HG03280 (cell line): ENCODE data around the gene LPCAT3.
A peak's percentile ranks its signal among the peaks of the same experiment; 100 is the strongest.

ENCODE experiments used
- ATAC-seq: cut with Tn5 transposase; IDR thresholded peaks from one replicate; pipeline ENCODE4 v1.9.1; 2021; ENCODE audit warnings: mild to moderate bottlenecking, moderate library complexity; ENCODE audit not compliant: unreplicated experiment

LPCAT3 gene

DNA sequence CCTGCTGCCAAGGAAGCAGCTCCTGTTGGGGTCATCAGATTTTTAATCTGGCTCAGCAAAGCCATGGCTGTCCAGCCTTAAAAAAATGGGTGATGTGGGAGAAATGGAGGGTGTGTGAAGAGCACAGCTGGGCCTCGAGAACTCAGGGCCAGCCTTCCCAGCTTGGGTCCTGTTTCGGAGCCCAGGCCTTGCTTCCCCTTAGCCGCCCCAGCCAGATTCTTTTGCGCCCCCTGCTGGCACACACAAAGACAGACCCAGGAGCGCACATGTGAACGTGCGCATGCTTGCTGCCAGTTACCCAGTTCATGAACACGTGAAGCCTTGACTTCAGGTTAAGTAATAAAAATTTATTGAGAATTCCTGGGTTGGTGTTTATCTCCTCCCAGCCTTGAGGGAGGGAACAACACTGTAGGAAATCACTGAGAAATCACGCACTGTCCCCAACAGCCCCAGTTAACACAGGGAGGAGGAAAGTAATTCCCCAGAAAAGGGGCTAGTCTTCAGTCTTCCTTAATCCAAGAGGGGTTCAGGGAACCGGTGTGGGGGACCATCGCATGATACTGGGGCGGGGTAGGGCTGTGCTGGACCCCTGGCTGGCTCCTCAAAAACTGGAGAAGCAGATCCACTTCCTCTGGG is 53.1 kb downstream of the LPCAT3 start:
- peak; percentile 46 for ATAC-seq

- ATAC-seq: no peak
Observed at GRCh38 chr12:6964605-6965025, 53.7 kb downstream of the LPCAT3 start.

DNA sequence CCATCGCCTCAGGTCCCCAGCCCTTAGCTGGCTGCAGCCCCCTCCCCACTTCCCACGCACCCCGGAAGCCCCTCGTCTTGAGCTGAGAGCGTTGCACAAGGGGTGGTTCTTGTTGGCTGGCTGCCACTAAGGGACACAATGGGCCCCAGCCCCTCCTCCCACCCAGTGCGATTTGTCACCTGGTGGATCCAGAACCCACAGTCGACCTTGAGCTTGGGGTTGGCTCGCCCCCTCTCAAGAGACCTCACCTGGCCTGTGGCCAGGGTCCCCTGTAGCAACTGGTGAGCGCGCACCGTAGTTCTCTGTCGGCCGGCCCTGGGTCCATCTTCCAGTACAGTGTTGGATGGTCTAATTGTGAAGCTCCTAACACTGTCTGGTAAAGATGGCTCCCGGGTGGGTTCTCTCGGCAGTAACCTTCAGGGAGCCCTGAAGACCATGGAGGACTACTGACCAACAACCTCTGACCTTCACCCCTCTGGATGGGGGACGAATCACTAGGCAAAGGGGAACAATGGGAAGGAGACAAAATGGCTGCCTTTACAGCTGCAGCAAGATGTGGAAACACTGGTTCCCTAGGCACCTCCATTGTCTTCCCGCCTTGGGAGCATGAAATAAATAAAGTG is 54.4 kb downstream of the LPCAT3 start:
- no peak for ATAC-seq

DNA sequence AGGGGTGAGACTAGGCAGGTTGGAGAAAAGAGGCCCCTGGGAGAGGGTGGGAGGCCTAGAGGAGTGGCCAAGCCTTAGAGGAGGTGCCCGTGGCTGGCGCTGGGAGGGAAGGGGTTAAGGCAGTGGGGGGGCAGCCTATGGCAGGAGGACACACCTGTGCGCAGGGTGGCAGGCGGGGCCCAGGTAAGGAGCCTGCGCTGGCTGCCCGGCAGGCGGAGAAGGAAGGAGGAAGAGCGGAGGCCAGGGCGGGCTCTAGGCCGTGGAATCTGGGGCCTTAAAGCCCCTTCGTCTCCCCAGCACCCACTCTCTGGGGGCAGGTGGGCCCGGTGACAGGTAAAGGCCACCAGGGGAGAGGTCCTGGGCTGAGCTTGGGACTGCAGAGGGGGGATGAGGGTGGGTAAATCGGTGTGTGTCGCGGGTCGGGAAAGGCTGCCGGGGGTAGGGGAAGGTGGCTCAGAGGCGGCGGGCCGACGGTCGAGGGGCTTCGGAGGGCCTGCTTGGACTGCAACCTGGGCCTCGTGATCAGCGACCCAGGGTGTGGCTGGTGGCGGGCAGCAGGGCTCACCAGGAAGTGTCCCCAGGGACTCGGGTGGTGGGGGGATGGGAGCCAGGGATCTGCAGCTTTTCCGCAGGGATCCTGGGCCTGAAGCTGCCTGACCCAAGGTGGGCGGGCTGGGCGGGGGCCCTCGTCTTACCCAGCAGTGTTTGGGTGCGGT is 55.1 kb downstream of the LPCAT3 start:
- no peak for ATAC-seq

DNA sequence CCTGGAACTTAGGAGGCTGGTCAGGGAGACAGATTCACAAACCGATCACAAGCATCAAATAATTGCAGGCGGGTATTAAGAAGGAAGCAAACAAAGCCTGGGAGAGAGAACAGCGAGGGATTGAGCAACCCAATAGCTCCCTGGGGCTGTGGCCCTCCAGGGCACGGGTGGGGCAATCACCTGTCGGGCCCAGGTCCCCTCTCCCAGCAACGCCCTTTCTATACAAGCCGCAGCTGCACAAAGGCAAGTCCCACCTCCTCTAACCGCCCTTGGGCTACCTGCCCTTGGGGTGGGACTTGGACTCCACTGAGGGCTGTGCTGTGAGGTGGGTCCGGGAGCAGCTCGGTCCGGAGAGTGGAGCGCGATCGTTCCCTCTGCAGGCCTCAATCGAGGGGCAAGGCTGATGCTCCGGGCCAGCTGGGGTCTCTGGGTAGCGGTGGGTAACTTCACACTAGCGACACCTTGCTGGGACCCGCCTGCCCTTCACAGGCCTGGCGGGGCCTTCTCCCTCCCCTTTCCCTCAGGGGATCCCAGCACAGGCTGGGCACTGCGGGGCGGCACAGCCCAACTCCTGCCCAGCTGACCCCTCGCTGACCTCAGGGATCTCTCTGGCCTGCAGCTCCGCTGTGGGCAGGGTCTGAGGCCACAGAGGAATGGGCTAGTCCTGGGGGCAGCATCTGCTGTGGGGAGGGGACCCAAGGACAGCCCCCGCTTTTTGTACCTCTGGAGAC is 55.8 kb downstream of the LPCAT3 start:
- ATAC-seq: no peak

GRCh38 chr12:6961695-6962284 is 56.5 kb downstream of the LPCAT3 start:
- no peak for ATAC-seq

- ATAC-seq: no peak
Observed at GRCh38 chr12:6961278-6961694, 57.0 kb downstream of the LPCAT3 start.

DNA sequence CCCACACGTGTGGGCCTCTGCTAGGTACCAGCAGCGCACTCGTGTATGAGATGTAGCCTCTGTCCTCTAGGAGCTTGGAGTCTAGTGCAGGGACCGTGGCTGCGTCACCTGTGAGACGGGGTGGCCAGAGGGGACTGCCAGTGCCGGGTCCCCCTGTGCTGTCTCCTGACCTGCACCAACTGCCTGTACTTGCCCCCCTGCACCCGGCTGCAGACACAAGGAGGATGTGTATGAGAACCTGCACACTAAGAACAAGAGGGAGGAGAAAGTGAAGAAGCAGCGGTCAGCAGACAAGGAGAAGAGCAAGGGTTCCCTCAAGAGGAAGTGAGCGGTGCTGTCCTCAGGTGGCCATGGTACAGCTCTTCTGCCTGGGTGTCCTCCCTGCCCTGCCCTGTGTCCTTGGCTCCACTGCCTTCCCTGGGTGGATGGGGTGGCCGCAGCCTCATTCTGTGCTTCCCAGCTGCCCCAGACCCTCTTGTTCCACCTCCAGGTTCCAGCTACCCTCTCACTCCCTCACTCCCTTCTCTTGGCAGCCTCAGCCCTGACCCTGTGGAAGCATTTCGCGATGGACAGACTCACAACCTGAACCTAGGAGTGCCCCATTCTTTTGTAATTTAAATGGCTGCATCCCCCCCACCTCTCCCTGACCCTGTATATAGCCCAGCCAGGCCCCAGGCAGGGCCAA is 57.5 kb downstream of the LPCAT3 start:
- peak; percentile 26 for ATAC-seq

GRCh38 chr12:6959805-6960592 is 58.3 kb downstream of the LPCAT3 start:
- no peak for ATAC-seq

DNA sequence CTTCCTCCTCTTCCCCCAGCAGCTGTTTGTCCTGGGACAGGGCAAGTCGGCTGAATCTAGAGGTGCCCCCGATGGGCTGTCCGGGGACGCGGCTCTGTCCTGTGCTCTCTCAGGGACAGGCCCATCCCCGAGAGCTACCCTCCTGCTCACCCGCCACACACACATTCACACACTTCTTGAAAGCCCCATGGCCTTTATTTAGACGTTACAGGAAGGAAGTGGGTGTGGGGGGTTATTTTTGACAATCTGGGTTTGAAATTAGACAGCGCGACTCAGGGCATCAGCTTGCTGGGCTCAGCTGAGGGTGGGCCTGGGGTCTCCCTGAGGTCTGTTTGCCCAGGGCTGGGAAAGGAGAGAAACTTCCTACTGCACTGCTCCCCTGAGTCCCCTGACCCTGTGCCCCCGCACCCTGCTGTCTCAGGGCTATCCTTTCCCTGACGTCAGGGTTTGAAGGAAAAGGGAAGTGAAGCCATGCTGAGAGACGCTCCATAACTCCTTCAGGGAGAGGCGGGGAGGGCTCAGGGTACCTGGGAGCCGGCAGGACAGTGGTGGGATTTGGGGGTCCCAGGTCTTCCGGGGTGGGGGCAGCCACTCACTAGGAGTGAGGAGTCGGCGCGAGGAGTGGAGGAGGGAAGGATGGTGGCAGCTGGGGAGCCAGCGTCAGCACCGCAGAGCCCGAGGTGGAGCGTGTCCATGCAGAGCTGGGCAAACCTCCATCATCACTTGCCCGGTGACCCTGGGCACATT is 59.0 kb downstream of the LPCAT3 start:
- ATAC-seq: peak; percentile 46

GRCh38 chr12:6958609-6959057 is 59.6 kb downstream of the LPCAT3 start:
- no peak for ATAC-seq

DNA sequence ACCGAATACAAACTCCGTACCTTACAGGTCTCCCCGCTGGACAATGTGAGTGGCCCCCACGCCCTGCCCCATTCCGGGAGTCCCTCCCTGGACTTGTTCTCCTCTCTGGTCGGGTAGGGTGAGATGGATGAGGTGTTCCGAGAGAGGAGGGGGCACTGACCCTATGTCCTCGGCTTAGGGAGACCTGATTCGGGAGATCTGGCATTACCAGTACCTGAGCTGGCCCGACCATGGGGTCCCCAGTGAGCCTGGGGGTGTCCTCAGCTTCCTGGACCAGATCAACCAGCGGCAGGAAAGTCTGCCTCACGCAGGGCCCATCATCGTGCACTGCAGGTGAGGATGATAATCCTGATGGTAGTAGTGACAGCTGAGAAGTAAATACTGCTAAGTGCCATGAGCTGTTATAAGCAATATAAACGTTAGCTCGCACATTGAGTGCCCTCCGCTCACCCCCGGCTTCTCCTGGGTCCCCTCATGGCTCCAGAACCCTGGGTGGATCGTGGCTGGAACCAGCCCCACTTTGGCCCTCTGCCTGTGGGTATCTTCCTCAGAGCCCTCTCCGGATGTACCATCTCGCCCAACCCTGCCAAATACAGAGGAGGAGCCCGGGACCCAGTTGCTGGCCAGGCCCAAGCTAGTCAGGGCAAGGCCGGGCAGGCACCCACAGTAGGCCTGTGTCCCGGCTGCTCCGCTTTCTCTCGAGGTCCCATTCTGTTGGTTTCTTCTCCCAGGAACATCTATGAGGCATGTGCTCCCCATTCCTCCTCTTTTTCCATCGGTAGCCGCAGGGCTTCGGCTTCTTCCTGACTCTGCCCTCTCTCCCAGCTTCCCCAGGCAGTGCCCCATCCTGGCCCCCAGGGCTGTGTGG is 60.3 kb downstream of the LPCAT3 start:
- ATAC-seq: no peak

- no peak for ATAC-seq
Observed at GRCh38 chr12:6957151-6957701, 61.0 kb downstream of the LPCAT3 start.

DNA sequence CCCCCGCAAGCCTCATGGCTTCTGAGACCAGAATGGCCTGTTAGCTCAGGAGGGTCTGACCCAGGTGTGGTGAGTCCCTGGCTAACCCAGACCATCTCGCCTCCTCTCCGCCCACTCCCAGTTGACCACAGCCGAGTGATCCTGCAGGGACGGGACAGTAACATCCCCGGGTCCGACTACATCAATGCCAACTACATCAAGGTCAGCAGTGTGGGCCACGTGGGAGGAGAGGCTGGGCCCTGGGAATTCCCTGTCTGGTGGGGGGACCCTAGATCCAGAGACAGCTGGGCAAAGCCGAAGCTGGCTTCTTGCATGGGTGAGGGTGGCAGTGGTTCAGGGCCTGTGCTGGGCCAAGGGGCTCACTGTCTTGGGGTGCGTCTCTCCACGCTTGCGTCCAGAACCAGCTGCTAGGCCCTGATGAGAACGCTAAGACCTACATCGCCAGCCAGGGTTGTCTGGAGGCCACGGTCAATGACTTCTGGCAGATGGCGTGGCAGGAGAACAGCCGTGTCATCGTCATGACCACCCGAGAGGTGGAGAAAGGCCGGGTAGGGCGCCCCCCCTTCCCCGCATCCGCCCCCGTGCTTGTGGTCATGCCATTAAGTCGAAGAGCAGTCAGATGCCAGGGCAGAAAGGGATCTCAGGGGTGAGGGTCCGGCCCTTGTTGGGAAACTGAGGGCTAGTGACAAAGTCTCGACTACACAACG is 62.1 kb downstream of the LPCAT3 start:
- ATAC-seq: no peak

GRCh38 chr12:6955108-6956020 is 62.9 kb downstream of the LPCAT3 start:
- ATAC-seq: no peak
